HepG2 (cell line): Measurements from ENCODE around the gene MED9. TPM values are rescaled to one million over a fixed set of nuclear protein-coding genes. Genes with fewer than 3 reads are reported as not detected.

Experiments
- CCAR2 ChIP-seq: fragments of 200-400 bp; formaldehyde crosslinking; optimal IDR thresholded peaks from 2 replicates; pipeline ENCODE3; 2018; ENCODE audit warnings: low read depth, mild to moderate bottlenecking, low read length, moderate library complexity
- CENPBD1 ChIP-seq: sonication (generic); formaldehyde crosslinking; IDR thresholded peaks from 2 replicates; pipeline ENCODE4 v1.8.0; 2022; ENCODE audit warnings: missing genetic modification reagents, low read depth, mild to moderate bottlenecking, borderline replicate concordance
- CENPX ChIP-seq: sonication (generic); formaldehyde crosslinking; IDR thresholded peaks from 2 replicates; pipeline ENCODE4 v1.9.0; 2021; ENCODE audit warnings: mild to moderate bottlenecking, missing genetic modification reagents, moderate library complexity
- CHD2 ChIP-seq: IDR thresholded peaks from 2 replicates; pipeline ENCODE4 v1.6.1; 2011; ENCODE audit warnings: low read depth, low read length, improper control_type of control experiment
- E2F5 ChIP-seq: sonication (generic); formaldehyde crosslinking; conservative IDR thresholded peaks from 2 replicates; pipeline ENCODE4 v1.4.0; 2020; ENCODE audit warnings: missing genetic modification reagents
- FOXO1 ChIP-seq: sonication (generic); formaldehyde crosslinking; IDR thresholded peaks from 2 replicates; pipeline ENCODE4 v1.4.0; 2020; ENCODE audit warnings: missing genetic modification reagents
- FOXP4 ChIP-seq: sonication (generic); formaldehyde crosslinking; IDR thresholded peaks from 2 replicates; pipeline ENCODE4 v1.4.0; 2020; ENCODE audit warnings: missing genetic modification reagents
- HMGA1 ChIP-seq: sonication (generic); formaldehyde crosslinking; conservative IDR thresholded peaks from 2 replicates; pipeline ENCODE4 v1.4.0; 2020; ENCODE audit warnings: missing genetic modification reagents
- HNRNPUL1 ChIP-seq: fragments of 200-400 bp; formaldehyde crosslinking; IDR thresholded peaks from 2 replicates; pipeline ENCODE4 v1.6.1; 2017; ENCODE audit warnings: low read depth, mild to moderate bottlenecking, low read length, moderate library complexity
- NFAT5 ChIP-seq: sonication (generic); formaldehyde crosslinking; IDR thresholded peaks from 2 replicates; pipeline ENCODE4 v1.4.0; 2020; ENCODE audit warnings: missing genetic modification reagents
- NFIC ChIP-seq: IDR thresholded peaks from 2 replicates; pipeline ENCODE4 v1.6.1; 2012; ENCODE audit warnings: mild to moderate bottlenecking, low read length, inconsistent platforms
- NRL ChIP-seq: sonication (generic); formaldehyde crosslinking; IDR thresholded peaks from 2 replicates; pipeline ENCODE4 v1.5.0; 2020; ENCODE audit warnings: missing genetic modification reagents, mild to moderate bottlenecking, moderate library complexity, borderline replicate concordance
- PCBP2 ChIP-seq: fragments of 200-400 bp; formaldehyde crosslinking; optimal IDR thresholded peaks from 2 replicates; pipeline ENCODE3; 2018; ENCODE audit warnings: low read length, low read depth; ENCODE audit not compliant: poor library complexity, severe bottlenecking
- PHB2 ChIP-seq: fragments of 450-650 bp; IDR thresholded peaks from 2 replicates; pipeline ENCODE4 v1.6.1; 2018; ENCODE audit not compliant: partially characterized antibody
- SIN3A ChIP-seq: IDR thresholded peaks from 2 replicates; pipeline ENCODE4 v1.6.1; 2011; ENCODE audit warnings: low read depth, mild to moderate bottlenecking, control low read depth, low read length, borderline replicate concordance
- SMAD3 ChIP-seq: sonication (generic); formaldehyde crosslinking; IDR thresholded peaks from 2 replicates; pipeline ENCODE4 v1.4.0; 2020; ENCODE audit warnings: missing genetic modification reagents
- ZFP82 ChIP-seq: sonication (generic); formaldehyde crosslinking; IDR thresholded peaks from 2 replicates; pipeline ENCODE4 v1.5.1; 2020; ENCODE audit warnings: mild to moderate bottlenecking, missing genetic modification reagents, borderline replicate concordance
- ZKSCAN8 ChIP-seq: IDR thresholded peaks from 2 replicates; pipeline ENCODE4 v1.6.1; 2016; ENCODE audit warnings: borderline replicate concordance, missing genetic modification reagents, missing compliant biosample characterization
- ZNF12 ChIP-seq: sonication (generic); formaldehyde crosslinking; IDR thresholded peaks from 2 replicates; pipeline ENCODE4 v1.5.0; 2020; ENCODE audit warnings: missing genetic modification reagents
- ZNF674 ChIP-seq: sonication (generic); formaldehyde crosslinking; IDR thresholded peaks from 2 replicates; pipeline ENCODE4 v1.5.0; 2020; ENCODE audit warnings: low read depth, mild to moderate bottlenecking, missing genetic modification reagents
- ZNF749 ChIP-seq: sonication (generic); formaldehyde crosslinking; IDR thresholded peaks from 2 replicates; pipeline ENCODE4 v1.8.0; 2022; ENCODE audit warnings: mild to moderate bottlenecking, missing genetic modification reagents, moderate library complexity, borderline replicate concordance
- polyA plus RNA-seq, 8 experiments: library from polyadenylated mRNA; depleted of rRNA in 3 of 8; stranded (reverse) in 7 of 8; unstranded in 1 of 8; fragments of >200 nt; fragmentation: Illumina TruSeq in 4 of 8; extraction: Trizol in 4 of 8; gene quantifications; 2 replicates each; pipeline versions ENCODE4 v1.2.1 to v1.2.3, GENCODE V29; 2011 to 2016; ENCODE audit warnings: low read depth in 4 of 8, missing spikeins in 1 of 8, mixed read lengths in 1 of 8; ENCODE audit not compliant: insufficient read depth in 1 of 8
- total RNA-seq, 5 experiments: library from RNA; depleted of rRNA; stranded (reverse); fragments of >200 nt; fragmentation: Illumina TruSeq; extraction: Trizol; gene quantifications; 2 replicates each; pipeline ENCODE4 v1.2.3, GENCODE V29; 2016; ENCODE audit warnings: low read depth in 1 of 5

The MED9 gene
- total and polyA plus RNA-seq, 2 of the 13 experiments (the other 11 are each of a cell fraction or from before 2014, with no cell fraction given): 11.9 to 15.1 TPM

GRCh38 chr17:17496189-17497064 lies 19.6 kb downstream of the MED9 start, which contains the start of gene RASD1 (continued):
- TF ChIP-seq NFAT5 (CRISPR knock-in tag) (no peak), CHD2 (no peak), ZNF674 (no peak), ZFP82 (CRISPR knock-in tag) (0 out of 2 replicates have a peak, but pooled peaks have one; percentile 53), HMGA1 (no peak), NFIC (no peak), NRL (CRISPR knock-in tag) (no peak), CCAR2 (no peak), CENPX (CRISPR knock-in tag) (no peak), HNRNPUL1 (no peak), CENPBD1 (CRISPR knock-in tag) (peak; percentile 56; the same call in 1 of the 2 replicates), SIN3A (no peak; the same call in 1 of the 2 replicates), E2F5 (CRISPR knock-in tag) (0 out of 2 replicates have a peak, but pooled peaks have one; percentile 24), ZNF12 (CRISPR knock-in tag) (no peak), ZKSCAN8 (CRISPR knock-in tag) (no peak), ZNF749 (CRISPR knock-in tag) (peak; percentile 26; the same call in 1 of the 2 replicates), SMAD3 (CRISPR knock-in tag) (no peak), FOXO1 (CRISPR knock-in tag) (0 out of 2 replicates have a peak, but pooled peaks have one; percentile 14), PHB2 (no peak), PCBP2 (no peak), FOXP4 (peak; percentile 28; the same call in 1 of the 2 replicates)
